DMS53 treated with DMSO at 0.1 percent for 48 hours (cell line): ENCODE measurements around the gene DHX36.
A peak's percentile ranks its signal among the peaks of the same experiment; 100 is the strongest.

ENCODE experiments used
- DNase-seq: peaks from one replicate; lab custom pipeline; 2025; ENCODE audit not compliant: unreplicated experiment; lab: John Stamatoyannopoulos, UW

DHX36 gene, protein sequence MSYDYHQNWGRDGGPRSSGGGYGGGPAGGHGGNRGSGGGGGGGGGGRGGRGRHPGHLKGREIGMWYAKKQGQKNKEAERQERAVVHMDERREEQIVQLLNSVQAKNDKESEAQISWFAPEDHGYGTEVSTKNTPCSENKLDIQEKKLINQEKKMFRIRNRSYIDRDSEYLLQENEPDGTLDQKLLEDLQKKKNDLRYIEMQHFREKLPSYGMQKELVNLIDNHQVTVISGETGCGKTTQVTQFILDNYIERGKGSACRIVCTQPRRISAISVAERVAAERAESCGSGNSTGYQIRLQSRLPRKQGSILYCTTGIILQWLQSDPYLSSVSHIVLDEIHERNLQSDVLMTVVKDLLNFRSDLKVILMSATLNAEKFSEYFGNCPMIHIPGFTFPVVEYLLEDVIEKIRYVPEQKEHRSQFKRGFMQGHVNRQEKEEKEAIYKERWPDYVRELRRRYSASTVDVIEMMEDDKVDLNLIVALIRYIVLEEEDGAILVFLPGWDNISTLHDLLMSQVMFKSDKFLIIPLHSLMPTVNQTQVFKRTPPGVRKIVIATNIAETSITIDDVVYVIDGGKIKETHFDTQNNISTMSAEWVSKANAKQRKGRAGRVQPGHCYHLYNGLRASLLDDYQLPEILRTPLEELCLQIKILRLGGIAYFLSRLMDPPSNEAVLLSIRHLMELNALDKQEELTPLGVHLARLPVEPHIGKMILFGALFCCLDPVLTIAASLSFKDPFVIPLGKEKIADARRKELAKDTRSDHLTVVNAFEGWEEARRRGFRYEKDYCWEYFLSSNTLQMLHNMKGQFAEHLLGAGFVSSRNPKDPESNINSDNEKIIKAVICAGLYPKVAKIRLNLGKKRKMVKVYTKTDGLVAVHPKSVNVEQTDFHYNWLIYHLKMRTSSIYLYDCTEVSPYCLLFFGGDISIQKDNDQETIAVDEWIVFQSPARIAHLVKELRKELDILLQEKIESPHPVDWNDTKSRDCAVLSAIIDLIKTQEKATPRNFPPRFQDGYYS

DNA sequence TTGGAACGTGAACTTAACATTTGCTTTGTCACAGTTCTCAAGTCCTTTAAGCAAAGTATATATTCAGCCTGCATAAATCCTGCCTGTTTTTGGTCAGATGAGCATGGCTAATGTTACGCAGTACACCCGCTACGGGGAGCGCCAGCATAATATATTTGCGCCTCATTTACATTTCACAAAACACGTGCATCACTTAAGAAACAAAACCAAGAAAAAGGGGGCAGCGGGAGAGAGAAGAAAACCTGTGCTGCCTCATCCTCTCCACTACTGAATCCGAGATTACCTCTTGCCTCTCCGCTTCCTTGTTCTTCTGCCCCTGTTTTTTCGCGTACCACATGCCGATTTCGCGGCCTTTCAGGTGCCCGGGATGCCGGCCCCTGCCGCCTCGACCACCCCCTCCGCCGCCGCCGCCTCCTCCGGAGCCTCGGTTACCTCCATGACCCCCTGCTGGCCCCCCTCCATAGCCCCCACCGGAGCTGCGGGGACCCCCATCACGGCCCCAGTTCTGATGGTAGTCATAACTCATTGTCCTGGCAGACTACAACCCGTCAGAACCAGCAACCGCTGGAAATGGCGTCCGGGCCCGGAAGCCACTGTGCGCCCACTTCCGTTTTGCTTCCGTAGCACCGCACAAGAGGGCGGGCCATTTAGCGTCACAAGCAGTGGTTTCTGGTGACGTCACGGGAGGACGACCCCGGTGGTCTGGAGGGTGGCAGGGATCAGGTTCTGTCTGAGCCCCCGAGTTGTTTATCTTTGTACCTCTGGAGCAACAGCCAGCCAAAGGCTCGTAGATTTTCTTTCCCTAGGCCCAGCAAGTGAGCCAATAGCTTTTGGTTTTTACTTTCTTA is at the start of gene DHX36:
Gene DHX36 (minus strand): TSS at position 597 of the 848 bp plus-strand sequence. CDS start 71 bp downstream, at position 526.
- DNase-seq, result peak; percentile 53

DNA sequence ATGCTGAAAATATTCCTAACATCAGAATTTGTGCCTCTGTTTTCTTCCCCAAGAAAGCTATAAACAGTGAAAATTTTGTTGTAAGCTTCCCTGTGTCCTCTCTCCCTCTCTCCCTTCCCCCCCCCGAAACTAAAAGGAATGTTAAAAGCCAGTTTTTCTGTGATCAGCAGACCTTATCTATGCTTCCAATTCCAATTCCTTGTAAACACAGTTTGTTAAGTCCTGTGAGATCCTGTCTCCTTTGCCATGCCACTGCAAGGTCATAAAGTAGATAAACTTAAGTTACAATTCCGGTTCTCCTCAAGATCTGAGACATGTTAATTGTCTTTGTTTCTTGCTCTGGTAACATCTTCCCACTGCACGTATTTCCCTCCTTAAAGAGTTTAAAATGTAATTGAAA is 42.9 kb upstream of the DHX36 start:
- no peak for DNase-seq

DNA sequence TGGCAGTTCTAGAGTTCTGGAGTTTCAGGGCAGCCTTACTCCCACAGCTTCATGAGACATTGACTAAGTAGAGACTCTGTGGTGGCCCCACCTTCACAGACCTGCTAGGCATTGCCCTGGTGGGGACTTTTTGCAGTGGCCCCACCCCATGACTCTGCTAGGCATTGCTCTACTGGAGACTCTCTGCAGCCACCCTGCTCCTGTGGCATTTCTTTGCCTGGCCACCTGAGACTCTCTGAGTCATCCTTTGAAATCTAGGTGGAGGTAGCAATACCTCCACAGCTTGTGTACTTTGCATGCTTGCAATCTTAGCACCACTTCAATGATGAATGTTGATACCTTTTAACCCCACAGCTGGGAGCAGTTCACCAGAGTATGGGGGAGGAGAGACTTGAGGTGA is 40.6 kb upstream of the DHX36 start:
- no peak for DNase-seq

DNA sequence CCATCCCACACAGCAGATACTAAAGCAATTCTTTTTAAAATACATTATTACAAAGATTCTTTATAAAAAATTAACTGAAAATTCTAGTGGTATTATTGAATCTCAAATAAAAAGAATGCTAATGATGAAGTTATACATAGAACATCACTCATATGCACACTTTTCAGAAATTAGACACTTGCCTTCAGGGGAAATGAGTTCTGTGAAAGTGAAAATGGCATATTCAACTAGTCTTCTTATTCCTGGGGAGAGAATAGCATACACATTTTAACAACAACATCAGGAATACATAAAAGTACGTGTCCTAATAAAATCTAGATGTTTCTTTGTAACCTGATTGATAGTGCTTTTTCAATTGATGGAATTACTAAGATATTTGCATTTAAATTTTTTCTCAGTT is 36.8 kb upstream of the DHX36 start:
- DNase-seq, result no peak

DNA sequence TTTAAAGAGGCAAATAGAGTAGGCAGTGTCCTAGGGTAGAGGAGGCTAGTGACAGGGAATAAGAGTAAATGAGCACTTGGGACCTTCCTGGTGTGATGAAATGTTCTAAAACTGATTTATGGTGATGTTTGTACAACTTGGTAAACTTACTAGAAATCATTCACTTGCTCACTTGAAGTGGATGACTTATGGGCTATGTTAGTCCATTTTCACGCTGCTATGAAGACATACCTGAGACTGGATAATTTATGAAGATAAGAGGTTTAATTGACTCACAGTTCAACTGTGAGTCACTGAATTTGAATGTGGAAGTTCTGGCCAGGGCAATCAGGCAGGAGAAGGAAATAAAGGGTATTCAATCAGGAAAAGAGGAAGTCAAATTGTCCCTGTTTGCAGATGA is 31.7 kb upstream of the DHX36 start:
- DNase-seq, result no peak

DNA sequence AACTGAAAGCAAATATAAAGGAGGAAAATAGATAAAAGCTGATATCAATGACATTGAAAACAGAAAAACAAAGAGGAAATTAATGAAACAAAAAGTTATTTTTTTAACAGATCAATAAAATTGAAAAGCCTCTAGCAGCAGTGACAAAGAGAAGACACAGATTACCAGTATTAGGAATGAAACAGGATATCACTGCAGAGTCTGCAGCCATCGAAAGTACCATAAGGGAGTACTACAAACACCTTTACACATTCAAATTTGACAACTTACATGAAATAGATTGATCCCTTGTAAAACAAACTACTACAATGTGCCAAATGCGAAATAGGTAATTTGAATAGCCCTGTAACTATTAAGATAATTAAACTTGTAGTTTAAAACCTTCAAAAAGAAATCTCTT is 24.9 kb upstream of the DHX36 start:
- no peak for DNase-seq

DNA sequence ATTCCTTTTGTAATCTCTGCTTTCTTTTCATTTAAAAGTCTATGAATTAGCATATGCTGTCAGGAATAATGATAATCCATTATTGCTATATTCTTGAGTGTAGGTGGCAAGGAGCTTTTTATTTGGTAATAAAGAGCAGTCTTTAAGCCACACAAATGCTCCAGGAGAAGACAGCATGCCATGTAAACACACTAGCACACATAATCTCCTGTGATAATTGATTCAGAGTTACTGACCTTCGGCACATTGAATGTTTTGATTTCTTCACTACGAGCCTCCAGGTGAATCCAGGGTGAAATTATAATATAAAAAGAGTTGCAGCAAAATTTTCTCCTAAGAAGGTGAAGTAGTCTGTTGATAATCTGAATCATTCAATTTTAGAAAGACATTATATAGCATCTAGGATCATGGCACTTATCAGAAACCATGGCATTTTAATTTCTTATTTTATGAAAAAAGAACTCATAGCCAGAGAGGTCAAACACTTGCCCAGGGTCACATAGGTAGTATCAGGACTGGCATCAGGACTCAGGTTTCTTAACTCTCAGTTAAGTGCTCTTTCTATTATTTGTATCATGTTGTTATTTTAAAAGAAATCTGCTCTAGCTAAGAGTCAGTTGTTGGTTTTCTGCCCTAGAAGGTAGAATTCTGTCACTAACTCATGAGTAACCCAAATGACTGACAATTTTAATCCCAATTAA is 21.3 kb upstream of the DHX36 start:
- no peak for DNase-seq

DNA sequence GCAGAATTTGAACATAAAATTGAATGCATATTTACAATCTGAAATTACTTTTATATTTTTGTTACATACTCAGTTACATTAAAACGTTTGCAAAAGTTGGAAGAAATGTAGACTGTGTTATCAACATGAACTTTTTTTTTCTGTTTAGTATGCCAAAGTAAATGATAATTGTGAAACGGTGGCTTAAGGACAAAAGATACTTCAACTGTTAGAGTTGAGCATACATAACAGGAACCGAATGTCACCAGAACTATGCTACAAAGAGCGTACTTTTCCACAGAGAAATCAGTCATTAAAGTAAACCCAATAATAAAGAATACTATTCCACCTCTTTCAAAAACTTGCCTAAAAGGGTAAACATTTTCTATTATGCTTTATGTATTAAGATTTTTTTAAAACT is 14.3 kb upstream of the DHX36 start:
- DNase-seq, result no peak

DNA sequence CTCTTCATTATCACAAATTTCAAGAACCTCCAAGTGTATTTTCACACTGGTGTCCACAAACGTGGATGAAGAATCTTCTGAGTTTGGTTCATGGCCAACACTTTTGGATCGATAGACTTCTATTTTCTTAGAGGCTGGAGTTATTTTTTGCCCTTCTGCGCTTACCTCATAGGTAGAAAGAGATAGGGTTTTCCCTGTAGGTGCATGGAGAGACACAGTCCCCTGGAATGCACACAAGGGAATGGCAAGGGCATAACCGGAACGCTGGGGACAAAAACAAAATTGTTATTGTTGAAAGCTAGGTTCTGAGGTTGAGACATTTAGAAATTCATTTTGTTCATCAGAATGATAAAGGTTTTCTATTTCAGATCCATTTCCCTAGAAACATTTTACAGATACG is 13.7 kb upstream of the DHX36 start:
- DNase-seq, result no peak

DNA sequence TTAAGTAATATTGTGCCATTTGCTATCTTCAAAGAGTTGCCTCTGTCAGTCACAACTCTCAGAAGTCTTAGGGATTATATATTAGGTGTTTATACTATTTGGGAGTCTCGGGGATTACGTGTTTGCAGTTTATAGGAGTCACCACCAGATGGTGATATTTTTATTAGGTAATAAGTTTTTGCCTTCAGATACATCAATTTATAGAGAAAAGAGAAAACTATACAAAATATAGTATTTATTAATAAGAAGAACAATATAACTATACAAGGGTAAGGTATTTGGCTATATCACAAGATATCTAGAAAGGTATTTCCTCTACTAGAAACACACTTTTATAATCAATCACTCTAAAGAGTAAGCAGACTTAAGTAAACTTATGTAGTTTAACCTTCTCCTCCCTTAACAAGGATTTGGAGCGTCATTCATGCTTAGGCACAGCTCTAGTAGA is 10.7 kb upstream of the DHX36 start:
- peak; percentile 54 for DNase-seq

DNA sequence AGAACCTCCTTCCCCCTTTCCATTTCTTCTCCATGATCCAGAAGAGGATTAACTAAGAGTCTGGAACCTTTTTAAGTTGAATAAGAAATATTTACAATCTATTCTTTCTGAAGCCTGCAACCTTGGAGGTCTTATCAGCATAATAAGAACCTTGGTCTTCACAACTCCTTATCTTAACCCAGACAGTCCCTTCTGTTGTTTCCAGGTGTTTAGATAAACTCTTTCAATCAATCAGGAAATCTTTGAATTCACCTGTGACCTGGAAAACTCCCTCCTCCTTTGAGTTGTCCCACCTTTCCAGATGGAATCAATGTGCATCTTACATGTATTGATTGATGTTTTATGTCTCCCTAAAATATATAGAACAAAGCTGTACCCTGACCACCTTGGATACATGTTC is 3.6 kb upstream of the DHX36 start:
- DNase-seq, result no peak

DNA sequence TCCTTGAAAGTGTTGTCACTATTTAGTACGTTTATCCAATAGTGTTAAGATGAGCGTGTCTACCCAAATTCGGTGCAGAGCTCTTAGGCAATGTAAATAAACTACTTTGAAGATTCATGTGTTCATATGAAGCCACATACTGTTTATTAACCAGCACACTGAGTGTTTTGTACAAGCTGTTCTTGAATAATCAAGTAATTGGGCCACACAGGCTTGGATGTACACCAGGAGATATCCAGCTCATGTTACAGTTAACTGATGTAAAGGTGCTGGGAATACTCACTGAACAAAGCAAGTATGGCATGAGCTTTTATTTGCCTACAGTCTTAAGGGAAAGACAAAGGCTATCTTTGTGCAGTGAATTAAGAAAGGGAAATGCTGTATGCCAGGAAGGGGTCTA is 632 bp upstream of the DHX36 start:
- DNase-seq, result peak; percentile 14

DNA sequence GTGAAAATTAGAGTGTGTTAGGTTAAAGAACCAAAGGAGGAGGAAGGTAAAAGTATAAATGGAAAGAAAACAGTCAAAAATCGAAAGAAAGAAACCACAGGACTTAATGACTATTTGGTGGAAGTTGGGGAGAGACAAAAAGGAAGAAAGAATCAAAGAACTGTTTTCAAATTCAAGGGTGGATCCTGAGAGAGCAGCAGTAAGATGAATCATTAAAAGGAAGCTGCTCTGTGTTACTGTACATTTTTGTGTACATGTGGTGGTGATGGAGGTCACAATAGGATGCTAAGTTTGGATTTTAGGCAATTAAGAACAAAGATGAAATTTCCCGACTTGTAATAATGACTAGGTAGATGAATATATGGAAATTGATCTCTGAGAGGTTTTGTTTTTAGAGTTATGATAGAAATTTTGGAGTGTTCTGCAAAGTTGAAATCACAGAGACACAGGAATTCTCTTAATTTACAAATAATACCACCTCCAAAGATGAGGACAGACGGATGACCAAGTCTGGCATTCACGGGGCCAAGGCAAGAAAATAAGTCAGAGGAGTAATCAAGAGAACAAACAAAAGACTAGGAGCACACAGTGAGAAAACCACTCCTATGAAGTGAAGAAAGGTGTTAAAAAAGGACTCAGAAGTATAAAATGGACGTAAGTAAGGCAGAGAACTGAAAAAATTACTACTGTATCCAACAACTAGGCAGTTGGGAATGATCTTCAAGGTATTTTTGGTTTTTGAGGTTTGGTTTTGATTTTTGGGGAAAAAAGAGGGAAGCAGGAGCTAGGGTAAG is 7.1 kb downstream of the DHX36 start:
- DNase-seq, result no peak

DNA sequence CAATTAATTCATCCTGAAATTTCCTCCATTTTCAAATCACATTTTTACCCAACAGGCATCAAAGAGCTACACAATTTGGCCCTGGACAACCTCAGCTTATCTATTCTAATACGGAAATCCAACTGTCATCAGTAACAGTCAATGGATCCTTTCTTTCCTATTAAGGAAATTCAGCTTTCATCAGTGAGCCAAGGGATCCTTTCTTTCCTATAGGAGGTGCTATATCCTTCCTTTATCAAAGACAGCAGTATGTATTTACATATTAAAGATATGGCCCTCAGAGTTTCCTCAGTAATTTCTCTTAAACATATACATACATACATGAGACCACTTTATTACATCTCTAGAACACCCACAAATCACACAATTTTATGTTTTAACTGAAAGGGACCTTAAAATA is 10.1 kb downstream of the DHX36 start:
- DNase-seq, result no peak

DNA sequence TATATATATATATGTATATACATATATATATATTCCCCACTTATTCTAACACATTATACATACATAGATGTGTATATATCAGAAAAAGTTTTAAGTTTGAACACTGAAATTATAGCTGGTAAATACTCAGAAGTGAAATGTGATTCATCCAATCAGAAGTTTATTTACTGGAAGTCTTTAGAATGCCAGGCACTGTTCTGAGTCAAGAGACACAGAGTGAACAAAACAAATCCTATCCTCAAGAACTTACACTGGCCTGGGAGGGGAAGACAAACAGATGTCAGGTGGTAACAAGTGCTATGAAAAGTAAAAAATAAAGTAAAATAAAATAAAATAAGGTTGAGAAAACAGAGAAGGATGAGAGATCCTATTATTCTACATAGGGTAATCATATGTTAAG is 13.4 kb downstream of the DHX36 start:
- no peak for DNase-seq

DNA sequence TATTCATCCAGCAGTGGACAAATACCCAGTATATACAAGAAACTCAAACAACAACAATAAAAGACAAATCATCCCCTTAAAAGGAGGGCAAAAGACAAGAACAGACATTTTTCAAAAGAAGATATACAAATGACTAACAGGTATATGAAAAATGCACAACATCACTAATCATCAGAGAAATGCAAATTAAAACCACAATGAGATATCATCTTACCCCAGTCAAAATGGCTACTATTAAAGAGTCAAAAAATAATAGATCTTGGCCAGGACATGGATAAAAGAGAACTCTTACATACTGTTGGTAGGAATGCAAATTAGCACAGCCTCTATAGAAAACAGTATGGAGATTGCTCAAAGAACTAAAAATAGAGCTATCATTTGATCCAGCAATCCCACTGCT is 16.9 kb downstream of the DHX36 start:
- no peak for DNase-seq

DNA sequence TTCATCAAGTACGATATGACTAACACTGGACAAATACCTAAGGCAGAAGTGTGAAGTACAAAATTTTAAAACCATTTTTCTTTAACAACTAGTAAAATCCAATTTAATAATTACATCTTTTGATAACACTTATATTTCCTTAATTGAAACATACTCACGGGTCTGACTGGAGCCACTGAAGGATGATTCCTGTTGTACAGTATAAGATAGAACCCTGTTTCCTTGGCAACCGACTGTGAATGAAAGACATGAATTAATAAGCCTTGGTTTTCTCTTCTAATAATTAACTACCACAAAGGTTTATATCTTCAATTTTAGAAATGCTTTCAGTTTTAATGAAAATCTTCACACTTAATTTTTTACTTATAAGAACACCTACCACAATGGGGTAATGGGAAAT is 19.4 kb downstream of the DHX36 start:
- DNase-seq, result no peak

DNA sequence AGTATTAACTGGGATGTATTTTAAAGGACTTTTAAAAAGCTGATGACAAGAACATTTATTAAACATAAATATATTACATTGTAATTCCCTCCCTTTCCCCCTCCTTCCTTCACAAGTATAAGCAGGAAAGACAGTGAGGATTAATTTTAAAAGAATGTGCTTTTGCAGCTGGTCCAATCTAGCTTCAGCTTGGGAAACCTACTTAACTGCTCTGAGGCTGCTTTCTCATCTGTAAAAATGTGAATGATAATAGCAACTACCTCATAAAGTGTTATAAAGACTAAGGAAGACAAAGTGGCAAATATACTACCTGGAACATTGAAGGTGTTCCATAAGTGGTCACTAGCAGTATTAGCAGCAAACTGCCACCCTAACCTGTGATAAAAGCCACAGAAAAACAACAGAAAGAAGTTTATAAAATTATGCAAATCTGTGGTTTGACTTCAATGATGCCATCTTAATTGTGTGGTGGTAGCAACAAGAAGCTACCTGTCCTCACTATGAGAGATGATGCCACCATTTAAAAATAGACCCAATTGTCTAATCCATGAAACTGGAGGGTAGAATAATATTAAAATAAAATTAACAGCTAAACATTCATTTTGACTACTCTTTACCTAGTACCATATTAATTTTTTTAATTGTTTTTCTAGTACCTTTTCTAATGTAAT is 20.0 kb downstream of the DHX36 start:
- no peak for DNase-seq

DNA sequence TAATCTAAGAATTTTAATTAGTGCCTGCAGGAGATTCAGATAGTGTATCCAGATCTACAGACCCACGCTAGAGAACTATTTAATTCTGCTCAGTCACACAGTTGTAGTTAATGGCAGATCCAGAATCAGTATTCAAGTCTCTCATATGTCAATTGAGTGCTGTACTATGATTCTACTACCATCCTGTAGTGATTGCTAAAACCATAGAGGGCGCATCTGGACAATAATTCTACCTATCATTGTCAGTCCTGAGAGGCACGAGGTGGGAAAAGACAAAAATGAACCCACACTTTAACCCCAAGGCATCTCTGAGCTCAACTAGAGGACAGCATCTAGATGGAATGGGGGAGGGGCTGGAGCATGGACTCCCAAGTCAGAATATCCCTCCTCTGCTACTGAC is 22.7 kb downstream of the DHX36 start:
- DNase-seq, result no peak
